Stimulated activated CD8-positive, alpha-beta memory T cell treated with anti-CD3 and anti-CD28 coated beads, Interleukin-7, amount 100 ng/mL, for 4 hours (primary cell): Measurements from ENCODE around the gene SPATA13.

Source experiments
- DNase-seq, 2 donors: peaks; one replicate each; pipeline ENCODE4 v3.0.0-alpha.2; 2020; ENCODE audit warnings: low read depth in 2 of 2

SPATA13 gene

DNA sequence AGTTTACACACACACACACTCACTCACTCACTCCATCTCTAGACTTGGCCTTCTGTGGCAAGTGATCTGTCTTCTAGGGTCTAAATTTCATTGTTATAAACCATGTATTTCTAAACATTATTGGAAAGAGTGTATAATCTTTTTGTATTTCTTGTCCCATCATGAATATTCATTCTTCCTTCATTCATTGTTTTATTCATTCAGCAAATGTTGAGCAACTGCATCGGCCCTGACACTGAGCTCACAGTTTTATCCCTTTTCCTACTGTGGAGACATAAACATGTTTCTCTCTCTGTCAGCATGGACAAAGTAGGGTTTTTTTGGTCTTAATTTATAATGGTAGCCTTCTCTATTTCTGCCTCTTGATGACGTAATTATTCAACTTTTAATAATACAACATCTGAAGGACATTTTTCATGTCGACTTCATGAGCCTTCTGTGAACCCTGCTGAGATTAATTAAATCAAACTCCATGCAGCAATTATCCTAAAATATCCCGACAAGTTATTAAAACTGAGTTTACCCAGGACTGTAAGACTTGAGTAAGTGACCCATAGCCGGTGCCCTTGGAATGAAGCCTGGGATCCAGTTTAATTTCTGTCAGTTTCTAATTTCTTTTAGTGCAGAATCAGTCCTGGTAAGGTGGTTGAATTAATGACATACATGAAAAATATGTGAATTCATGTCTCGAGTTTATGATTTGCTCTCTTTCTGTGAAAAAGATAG lies 7.3 kb downstream of the SPATA13 start:
- no peak for DNase-seq

DNA sequence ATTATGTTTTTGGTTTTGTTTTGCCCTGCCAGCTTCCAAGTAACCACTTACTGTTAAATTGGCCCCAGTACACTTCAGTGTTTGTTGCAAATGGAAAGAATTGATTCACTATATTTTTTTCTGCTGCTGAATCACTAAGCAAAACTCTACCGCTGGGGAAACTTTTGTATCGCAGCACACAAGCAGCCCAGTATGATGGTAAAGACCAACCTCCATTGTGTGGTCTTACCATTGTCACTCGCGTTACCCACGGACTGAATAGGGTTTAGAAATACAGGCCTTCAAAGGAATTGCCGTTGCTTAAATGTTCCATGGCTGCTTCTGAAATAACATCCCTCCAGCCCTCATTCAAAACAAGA lies 7.9 kb downstream of the SPATA13 start:
- DNase-seq = no peak

DNA sequence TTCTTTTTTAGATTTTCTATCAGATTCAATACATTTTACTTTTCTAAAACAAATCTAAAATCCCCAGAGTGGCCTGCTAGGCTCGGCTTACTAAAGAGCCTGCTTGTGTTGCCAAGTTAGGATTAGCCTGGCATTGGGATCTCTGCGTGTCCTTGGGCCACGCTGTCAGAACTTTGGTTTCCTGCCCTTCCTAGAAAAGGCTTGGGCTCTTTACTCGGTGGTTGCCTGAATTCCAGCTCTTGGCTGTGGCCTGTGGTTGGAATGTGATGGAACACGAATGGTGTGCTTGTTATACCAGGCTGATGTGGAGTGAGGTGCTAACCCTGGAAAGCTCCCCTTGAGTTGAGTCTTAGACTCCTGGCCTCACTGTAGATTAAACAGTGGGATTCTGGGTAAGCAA lies 8.5 kb downstream of the SPATA13 start:
- no peak for DNase-seq

DNA sequence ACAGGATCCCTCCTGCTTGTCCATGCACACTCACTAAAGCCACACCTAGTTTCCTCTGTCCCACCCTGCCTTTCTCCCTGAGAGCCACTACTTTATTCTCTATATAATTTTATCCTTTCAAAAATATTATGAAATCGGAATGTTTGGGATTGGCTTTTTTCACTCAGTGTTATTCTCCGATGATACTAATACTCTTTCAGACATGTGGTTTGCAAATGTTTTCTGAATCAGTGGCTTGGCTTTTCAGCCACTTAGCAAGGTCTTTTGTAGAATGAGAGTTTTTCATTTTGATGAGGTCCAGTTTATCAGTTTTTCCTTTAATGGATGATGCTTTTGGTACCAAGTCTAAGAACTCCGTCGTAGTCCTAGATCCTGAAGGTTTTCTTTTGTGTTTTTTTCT lies 11.6 kb downstream of the SPATA13 start:
- no peak for DNase-seq

DNA sequence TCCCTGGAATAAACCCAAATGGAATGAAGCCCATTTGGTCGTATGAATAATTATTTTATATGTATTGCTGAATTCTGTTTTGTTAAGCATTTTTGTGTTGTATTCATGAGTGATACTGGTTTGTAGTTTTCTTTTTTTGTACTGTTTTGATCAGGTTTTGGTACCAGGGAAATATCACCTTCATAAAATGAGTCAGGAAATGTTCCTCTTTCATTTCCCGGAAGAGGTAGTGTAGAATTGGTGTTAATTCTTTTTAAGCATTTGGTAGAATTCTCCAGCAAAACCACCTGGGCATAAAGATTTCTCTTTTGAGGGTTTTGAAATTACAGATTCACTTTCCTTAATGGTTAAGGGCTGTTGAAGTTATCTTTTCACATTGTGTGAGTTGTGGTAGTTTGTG lies 13.3 kb downstream of the SPATA13 start:
- no peak for DNase-seq

DNA sequence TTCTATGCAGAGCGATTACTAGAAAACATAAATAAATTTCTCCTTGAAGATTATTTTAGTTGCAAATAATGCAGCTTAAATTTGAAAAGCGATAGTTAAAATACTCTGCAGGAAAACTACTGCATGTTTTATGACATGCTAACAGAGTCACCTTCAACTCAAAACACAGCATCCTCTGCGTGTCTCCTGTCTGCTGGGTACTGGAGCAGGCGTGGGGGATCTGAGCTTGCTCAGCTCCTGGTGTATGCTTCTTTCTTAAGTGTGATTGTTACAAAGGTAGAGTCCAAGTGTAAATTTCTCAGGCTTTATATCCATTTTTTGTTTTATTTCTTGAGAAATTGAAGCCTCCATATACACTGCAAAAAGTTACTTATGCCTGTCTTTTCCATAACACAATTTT lies 15.3 kb downstream of the SPATA13 start:
- no peak for DNase-seq

DNA sequence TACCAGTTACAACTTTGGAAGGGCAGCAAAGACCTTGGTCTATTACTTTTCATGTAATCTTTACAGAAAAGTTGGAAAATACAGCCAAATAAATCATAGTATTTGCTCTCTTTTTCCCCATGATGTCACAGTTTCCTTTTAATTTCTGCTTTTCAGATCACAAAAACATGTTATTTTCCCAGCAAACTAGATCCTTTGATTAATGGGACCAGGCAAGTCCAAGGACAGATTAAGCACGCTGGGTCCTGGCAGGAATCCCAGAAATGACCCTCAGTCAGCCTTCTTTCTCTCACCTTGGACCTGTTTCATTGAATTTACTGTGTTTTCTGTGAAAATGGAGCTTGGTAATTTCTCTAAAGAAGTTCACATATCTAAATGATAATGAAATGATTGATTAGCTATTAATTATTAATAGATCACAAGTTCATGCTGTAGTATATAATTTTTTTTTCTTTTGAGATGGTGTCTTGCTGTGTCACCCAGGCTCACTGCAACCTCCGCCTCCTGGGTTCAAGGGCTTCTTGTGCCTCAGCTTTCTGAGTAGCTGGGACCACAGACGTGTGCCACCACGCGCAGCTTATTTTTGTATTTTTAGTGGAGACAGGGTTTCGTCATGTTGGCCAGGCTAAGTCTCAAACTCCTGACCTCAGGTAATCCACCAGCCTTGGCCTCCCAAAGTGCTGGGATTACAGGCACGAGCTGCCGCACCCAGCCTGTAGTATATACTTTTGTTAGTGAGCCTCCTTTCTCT lies 16.0 kb downstream of the SPATA13 start:
- DNase-seq = no peak

DNA sequence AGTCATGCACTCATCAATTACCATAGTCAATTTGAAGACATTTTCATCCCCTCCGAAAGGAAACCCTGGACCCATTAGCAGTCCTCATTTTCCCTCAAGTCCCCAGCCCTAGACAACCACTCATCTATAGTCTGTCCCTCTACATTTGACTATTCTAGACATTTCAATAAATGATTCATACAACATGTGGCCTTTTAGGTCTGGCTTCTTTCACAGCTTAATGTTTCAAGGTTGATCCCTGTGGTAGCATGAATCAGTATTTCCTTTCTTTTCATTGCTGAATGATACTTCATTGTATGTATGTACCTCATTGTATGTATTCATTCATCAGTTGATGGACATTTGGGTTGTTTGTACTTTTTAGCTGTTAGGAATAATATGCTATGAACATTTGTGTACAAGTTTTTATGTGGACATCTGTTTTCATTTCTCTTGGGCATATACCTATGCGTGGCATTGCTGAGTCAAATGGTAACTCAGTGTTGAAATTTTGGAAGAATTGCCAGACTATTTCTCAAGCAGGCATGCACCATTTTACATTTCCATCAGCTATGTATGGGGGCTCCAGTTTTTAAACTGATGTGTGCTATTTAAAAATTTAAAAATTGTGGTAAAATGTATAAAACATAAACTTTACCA lies 18.4 kb downstream of the SPATA13 start:
- no peak for DNase-seq

DNA sequence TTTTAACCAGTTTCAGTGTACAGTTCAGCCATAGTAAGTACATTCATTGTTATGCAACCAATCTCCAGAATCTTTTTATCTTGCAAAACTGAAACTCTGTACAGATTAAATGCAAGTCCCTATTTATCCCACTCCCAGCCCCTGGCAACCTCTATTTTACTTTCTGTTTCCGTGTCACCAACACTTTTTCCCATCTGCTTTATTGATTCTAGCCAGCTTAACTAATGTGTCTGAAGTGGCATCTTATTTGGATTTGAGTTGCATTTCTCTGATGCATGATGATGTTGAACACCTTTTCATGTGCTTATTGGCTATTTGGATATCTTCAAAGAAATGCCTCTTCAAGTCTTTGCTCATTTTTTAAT lies 18.9 kb downstream of the SPATA13 start:
- no peak for DNase-seq

DNA sequence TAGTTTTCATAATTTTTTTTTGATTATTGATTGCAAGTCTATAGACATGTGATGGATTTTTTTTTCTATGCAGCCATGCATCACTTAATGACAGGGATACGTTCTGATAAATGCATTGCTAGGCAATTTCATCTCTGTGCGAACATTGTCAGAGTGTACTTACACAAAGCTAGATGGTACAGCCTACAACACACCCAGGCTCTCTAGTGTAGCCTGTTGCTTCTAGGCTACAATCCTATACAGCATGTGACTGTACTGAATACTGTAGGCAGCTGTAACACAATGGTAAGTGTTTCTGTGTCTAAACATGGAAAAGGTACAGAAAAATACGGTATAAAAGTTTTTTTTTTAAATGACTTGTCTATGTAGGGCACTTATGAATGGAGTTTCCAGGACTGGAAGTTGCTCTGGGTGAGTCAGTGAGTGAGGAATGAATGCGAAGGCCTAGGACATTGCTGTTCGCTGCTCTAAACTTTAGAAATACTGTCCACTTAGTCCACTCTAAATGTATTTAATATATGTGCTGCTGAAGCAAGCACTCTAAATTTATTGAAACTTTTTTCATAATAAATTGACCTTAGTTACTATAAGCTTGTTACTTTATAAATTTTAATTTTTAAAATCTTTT lies 20.3 kb downstream of the SPATA13 start:
- DNase-seq = no peak

DNA sequence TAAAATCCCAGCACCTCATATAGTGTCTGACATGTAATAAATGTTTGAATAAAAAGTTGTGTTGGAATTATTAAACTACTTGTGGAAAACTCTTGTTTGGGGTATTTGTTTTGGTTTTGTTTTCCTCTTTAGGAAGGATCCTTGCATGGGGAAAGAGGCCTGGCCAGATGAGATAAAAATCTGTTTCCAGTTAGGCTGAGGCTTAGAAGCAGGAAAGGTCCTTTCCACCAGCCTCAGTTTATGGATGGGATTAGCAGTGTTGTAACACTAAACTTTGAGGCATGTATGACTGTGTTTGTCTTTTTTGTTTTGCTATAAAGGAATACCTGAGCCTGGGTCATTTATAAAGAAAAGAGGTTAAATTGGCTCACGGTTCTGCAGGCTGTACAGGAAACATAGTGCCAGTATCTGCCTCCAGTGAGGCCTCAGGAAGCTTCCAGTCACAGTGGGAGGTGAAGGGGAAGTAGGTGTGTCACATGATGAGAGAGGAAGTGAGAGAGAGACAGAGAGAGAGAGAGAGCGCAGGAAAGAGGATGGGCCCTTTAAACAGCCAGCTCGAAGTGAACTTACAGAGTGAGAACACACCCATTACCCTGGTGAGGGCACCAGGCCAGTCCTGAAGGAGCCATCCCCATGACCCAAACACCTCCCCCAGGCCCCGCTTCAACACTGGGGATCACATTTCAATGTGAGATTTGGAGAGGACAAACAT lies 21.6 kb downstream of the SPATA13 start:
- DNase-seq = no peak

DNA sequence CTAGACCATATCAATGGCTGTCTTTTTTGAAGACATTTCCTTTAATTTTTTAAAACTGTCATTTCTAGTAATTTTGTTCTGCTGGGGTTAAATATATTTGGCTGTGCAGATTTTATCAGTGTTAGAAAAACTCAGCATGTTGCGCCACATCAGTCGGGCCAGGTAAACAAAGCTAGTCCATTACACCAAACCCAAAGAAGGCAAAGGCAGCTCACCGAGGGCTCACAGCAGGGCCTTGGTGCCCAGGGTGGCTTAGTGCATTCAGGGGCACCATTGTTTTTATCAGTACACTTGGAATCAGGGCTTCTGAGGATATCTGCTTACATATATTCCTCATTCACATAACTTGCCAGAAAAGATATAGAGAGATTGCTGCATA lies 22.2 kb downstream of the SPATA13 start:
- no peak for DNase-seq

DNA sequence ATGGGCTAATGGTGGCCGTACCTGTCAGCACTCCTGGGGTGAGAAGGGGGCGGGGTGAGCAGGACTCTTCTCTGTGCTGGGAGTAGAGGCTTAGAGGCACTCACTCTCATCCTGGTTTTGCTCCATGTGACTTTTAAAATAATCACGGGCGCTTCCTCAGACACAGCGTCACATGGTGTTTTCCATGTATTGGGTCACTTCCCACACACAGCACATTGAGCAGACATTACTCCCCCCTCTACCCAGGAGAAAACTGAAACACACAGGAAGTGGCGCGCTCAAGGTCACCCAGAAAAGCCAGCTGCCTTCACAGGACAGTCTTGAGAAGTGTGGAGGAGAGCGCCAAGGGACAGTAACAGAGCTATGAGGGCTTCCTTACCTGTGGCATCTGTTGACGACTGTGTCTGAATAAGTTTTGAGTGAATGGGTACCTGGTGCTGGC lies 23.2 kb downstream of the SPATA13 start:
- DNase-seq = no peak

DNA sequence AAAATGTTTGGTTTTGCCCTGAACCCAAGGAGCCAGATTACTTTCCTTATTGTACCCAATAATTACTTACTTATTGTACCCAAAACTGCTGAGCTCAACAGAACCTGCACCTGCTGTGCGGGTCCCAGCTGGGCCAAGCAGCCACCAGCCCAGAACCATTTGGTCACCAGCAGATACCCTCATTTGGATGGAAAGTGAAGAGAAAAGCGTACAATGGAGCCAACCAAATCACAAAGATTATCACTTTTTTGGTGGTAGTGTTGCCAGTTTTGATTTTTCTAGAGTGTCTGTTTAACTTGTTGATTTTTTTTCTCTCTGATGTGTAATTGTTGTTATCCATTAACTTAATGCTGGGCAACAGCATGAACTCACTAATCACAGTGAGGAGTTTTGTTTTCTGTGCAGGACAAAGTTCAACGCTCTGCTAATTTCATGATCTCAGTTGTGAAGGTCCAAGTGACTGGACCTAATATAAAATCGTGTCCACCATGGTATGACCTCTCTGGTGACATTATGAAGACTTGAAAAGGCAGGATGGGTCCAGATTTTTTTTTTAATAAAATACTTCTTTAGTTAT lies 23.8 kb downstream of the SPATA13 start:
- DNase-seq = no peak

DNA sequence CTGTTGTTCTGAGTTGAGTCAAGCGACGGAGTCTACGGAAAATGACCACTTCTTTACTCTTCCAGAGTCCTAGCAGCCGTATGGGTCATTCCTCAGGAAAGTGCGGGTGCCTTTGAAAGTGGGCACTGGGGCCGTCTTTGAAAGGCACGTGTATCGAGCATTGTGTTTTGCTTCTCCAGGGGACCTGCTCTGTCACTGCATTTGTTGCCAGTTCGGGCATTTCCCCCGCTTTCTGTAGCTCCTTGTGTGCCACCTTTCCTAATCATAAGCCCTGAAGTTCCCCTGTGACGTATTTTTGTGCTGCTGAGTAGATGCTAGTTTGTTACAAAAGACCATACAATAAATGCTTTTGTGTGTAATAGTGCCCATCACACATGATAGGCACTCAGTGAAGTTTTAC lies 24.4 kb downstream of the SPATA13 start:
- no peak for DNase-seq

DNA sequence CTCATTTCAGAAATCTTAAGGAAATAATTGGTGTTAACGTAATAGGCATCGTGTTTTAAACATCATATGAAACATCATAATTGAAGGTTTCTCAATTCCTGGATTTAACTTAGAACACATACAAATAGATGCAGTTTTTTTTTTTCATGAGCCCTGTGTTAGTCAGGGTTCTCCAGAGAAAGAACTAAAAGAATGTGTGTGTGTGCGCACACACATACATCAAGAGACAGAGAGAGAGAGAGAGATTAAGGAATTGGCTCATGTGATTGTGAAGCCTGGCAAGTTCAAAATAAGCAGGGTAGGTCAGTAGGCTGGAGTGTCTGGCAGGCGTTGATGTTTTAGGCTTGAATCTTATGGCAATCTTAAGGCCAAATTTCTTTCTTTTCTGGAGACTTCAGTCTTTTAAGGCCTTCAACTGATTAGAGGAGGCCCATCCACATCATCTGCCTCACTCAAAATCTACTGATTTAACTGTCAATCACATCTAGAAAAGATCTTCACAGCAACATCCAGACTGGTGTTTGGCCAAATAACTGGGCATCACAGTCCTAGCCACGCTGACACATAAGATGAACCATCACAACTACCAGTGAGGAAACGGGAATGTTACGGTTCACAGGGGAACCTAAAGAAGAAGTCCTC lies 25.2 kb downstream of the SPATA13 start:
- DNase-seq = no peak

DNA sequence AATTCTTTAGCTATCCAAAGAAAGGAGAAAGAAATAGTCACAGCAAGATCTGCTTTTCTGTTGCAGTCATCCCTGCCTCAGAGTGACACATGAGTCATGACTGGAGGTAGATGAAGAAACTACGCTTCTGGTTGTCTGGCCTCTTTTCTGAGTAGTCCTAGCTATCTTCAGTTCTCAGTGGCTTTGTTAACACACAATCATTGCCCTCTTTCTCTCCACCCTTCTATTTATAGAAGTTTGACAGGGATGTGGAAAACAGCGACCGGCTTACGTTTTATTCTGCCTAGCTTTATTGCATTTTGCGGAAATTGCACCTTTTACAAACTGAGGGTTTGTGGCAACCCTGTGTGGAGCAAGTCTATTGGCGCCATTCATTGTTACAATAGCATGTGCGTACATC lies 26.7 kb downstream of the SPATA13 start:
- no peak for DNase-seq

DNA sequence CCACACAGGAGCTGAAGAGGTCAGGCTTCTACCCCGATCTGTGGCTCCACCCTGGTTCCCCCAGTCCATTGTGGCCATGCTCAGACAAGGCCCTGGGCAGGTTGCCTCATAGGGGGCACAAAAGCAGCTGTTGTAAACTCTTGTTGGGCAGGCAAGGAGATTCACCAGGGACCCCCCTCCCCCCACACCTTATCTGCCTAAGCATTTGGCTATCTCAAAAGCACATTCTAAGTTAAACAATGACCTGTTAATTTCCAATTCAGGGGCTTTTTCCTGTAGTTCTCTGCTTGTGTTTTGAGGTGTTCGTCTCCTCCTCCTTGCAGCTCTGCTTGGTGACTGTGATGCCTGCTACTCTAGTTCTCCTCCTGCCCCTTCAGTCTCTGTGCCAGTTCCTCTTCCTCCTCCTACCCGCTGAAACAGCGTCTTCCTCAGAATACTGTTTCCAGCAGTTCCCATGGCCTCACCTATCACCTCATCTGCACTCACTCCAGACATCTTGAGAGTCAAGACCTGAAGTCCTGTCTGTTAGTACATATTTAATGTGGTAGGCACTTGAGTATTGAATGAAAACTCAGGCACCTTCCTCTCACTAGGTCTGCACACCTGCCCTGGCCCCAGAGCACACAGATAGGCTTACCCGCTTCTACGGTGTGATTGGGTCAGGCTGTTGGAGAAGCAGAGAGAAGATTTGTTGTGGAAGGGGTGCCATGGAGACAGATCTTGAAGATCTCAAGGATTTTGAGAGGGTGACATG lies 31.7 kb downstream of the SPATA13 start:
- no peak for DNase-seq

DNA sequence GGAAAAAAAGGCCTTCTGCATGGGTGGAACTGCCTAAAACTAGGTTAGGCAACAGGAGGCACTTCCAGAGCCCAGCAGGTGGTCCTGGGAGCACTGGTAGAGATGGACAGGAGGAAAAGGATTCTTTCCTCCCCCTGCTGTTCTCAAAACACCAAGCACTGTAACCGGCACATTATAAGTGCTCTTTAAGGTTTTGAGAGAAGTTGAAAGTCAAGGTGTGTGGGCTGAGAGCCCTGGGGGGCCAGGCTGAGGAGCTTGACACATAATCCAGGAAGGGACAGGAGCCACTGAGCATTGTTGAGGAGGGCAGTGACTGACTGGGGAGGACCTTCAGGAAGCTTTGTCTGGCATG lies 32.3 kb downstream of the SPATA13 start:
- no peak for DNase-seq

DNA sequence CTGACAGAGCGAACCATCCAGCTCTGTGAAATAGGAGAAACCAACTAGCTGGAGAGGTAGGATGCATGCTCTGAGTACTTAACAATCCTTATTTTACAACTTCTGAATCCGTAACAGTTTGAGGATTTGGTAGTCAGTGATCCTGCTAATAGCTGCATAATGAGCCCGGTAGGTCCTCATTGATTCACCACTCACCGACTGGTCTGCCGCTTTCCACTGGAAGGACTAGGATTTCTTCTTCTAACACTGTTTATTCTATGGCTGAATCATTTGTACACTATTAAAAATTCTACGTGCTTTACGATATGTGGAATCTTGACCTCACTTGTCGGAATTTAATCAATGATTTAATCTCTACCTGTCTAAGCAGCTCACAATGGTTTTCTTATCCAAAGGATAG lies 33.9 kb downstream of the SPATA13 start:
- DNase-seq = no peak

DNA sequence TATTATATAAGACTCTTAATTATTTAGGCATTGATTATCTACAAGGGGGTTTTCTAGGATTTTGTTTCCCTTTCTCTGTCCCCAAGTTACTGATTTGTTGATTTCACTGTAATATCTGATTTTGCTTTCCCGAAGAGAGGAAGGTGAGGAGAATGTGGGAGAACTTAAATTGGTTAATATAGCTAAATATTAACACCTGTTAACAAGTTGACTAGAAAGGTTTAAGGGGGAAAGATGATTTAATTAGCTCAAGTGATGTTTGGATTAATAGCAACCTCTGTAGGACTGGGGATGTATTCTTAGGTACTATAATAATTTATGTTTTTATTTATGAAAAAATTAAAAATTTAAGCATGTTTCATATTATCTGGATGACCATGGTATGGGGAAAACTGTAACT lies 35.1 kb downstream of the SPATA13 start:
- no peak for DNase-seq
